Measurements from ENCODE around the gene TPST1.

The TPST1 gene

DNA sequence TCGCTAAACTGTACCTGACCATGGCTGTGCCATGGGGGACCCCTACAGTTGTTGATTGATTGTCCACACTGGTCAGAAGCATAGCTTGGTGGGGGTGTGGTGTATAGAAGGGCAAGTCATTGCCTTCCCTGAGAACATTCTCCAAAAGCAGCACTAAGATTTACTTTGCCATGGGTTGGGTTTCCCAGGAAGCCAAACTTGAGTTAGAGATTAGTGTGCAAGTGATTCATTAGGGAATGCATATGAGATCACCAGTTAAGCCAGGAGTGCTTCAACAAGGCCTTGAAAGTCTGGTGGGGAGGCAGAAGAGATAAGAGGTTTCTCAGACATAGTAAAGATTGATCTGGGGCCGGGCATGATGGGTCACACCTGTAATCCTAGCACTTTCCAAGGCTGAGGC is 21.4 kb upstream of the TPST1 start:
- Histone ChIP-seq H4K20me1 (ENCODE audit: insufficient read depth, low read length, poor library complexity, severe bottlenecking) (no peaks in the 10 kb centered on the region), H3K4me1 (ENCODE audit: insufficient read depth, low read length, poor library complexity, severe bottlenecking) (no peaks in the 10 kb centered on the region), H3K4me3 (ENCODE audit: low read length, poor library complexity, severe bottlenecking) (no peak overlapping the region), H3K4me2 (ENCODE audit: low read depth, low read length, poor library complexity, severe bottlenecking) (no peak overlapping the region), H3K27me3 (ENCODE audit: insufficient read depth, low read length, poor library complexity, severe bottlenecking) (no peaks in the 10 kb centered on the region), H3F3A (ENCODE audit: low read depth) (no peaks in the 10 kb centered on the region), H3K36me3 (ENCODE audit: insufficient read depth, low read length) (no peaks in the 10 kb centered on the region), H3K79me2 (ENCODE audit: insufficient read depth, low read length) (no peaks in the 10 kb centered on the region), H3K9me2 (replicated peaks; ENCODE audit: low read depth, low read length) (no peaks in the 10 kb centered on the region), H3K9ac (ENCODE audit: low read depth, low read length, poor library complexity, severe bottlenecking) (no peak overlapping the region), H2AFZ (ENCODE audit: low read length) (no peak overlapping the region), H3K9me3 (ENCODE audit: insufficient read depth, low read depth, low read length) (no peaks in the 10 kb centered on the region)
- TF ChIP-seq EZH2phosphoT487 (IDR thresholded peaks at IDR 0.05; ENCODE audit: borderline replicate concordance), result no peak
- TF ChIP-seq, protein P1, sequence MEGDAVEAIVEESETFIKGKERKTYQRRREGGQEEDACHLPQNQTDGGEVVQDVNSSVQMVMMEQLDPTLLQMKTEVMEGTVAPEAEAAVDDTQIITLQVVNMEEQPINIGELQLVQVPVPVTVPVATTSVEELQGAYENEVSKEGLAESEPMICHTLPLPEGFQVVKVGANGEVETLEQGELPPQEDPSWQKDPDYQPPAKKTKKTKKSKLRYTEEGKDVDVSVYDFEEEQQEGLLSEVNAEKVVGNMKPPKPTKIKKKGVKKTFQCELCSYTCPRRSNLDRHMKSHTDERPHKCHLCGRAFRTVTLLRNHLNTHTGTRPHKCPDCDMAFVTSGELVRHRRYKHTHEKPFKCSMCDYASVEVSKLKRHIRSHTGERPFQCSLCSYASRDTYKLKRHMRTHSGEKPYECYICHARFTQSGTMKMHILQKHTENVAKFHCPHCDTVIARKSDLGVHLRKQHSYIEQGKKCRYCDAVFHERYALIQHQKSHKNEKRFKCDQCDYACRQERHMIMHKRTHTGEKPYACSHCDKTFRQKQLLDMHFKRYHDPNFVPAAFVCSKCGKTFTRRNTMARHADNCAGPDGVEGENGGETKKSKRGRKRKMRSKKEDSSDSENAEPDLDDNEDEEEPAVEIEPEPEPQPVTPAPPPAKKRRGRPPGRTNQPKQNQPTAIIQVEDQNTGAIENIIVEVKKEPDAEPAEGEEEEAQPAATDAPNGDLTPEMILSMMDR (conservative IDR thresholded peaks at IDR 0.05; ENCODE audit: low read length), result no peak

GRCh38 chr7:66185680-66186187 is 19.4 kb upstream of the TPST1 start:
- H3F3A ChIP-seq (ENCODE audit: low read depth), result no peaks in the 10 kb centered on the region
- H2AFZ ChIP-seq (ENCODE audit: low read length), result no peak overlapping the region
- no peaks in the 10 kb centered on the region for H4K20me1 ChIP-seq (ENCODE audit: insufficient read depth, low read length, poor library complexity, severe bottlenecking)
- no peaks in the 10 kb centered on the region for H3K79me2 ChIP-seq (ENCODE audit: insufficient read depth, low read length)
- H3K27me3 ChIP-seq (ENCODE audit: insufficient read depth, low read length, poor library complexity, severe bottlenecking), result no peaks in the 10 kb centered on the region
- H3K9me3 ChIP-seq (ENCODE audit: insufficient read depth, low read depth, low read length), result no peaks in the 10 kb centered on the region
- no peak overlapping the region for H3K4me3 ChIP-seq (ENCODE audit: low read length, poor library complexity, severe bottlenecking)
- H3K9me2 ChIP-seq (replicated peaks; ENCODE audit: low read depth, low read length), result no peaks in the 10 kb centered on the region
- H3K4me2 ChIP-seq (ENCODE audit: low read depth, low read length, poor library complexity, severe bottlenecking), result no peak overlapping the region
- H3K36me3 ChIP-seq (ENCODE audit: insufficient read depth, low read length), result no peaks in the 10 kb centered on the region
- H3K4me1 ChIP-seq (ENCODE audit: insufficient read depth, low read length, poor library complexity, severe bottlenecking), result no peaks in the 10 kb centered on the region
- H3K9ac ChIP-seq (ENCODE audit: low read depth, low read length, poor library complexity, severe bottlenecking), result no peak overlapping the region
- TF ChIP-seq, protein P1 (conservative IDR thresholded peaks at IDR 0.05; ENCODE audit: low read length), result no peak
- TF ChIP-seq EZH2phosphoT487 (IDR thresholded peaks at IDR 0.05; ENCODE audit: borderline replicate concordance), result no peak

DNA sequence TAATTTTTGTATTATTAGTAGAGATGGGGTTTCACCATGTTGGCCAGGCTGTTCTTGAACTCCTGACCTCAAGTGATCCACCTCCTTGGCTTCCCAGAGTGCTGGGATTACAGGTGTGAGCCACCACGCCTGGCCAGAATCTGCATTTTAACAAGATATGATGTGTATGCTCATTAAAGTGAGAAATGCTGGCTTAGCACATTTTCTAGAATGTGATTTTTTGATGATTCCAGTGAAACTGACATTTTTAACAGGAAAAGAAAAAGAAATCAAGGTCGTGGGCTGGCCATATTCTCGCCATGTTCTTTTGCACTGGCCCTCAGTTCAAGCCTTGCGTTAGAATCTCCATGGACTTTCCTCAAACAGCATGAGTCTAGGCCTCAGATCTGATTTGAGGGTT is 18.1 kb upstream of the TPST1 start:
- H3K4me1 ChIP-seq (ENCODE audit: insufficient read depth, low read length, poor library complexity, severe bottlenecking), result no peaks in the 10 kb centered on the region
- H3K27me3 ChIP-seq (ENCODE audit: insufficient read depth, low read length, poor library complexity, severe bottlenecking), result no peaks in the 10 kb centered on the region
- H2AFZ ChIP-seq (ENCODE audit: low read length), result no peak overlapping the region
- no peaks in the 10 kb centered on the region for H3K79me2 ChIP-seq (ENCODE audit: insufficient read depth, low read length)
- H3K9ac ChIP-seq (ENCODE audit: low read depth, low read length, poor library complexity, severe bottlenecking), result no peak overlapping the region
- H3K9me3 ChIP-seq (ENCODE audit: insufficient read depth, low read depth, low read length), result no peaks in the 10 kb centered on the region
- H3K9me2 ChIP-seq (replicated peaks; ENCODE audit: low read depth, low read length), result no peaks in the 10 kb centered on the region
- H3K4me3 ChIP-seq (ENCODE audit: low read length, poor library complexity, severe bottlenecking), result no peak overlapping the region
- no peak overlapping the region for H3K4me2 ChIP-seq (ENCODE audit: low read depth, low read length, poor library complexity, severe bottlenecking)
- H3F3A ChIP-seq (ENCODE audit: low read depth), result no peaks in the 10 kb centered on the region
- TF ChIP-seq EZH2phosphoT487 (IDR thresholded peaks at IDR 0.05; ENCODE audit: borderline replicate concordance), result no peak
- TF ChIP-seq, protein P1 (conservative IDR thresholded peaks at IDR 0.05; ENCODE audit: low read length), result no peak
- no peaks in the 10 kb centered on the region for H4K20me1 ChIP-seq (ENCODE audit: insufficient read depth, low read length, poor library complexity, severe bottlenecking)
- H3K36me3 ChIP-seq (ENCODE audit: insufficient read depth, low read length), result no peaks in the 10 kb centered on the region
